GM21723 (cell line): ENCODE measurements around the gene MAP2K2.
"Not testable (repeated sequence)": the region's sequence is repeated elsewhere in the genome, so short reads cannot be mapped to it uniquely, and the experiment has no call there.

Experiments used
- ATAC-seq: cut with Tn5 transposase; IDR thresholded peaks from one replicate; pipeline ENCODE4 v1.9.1; 2021; ENCODE audit warnings: mild to moderate bottlenecking, moderate library complexity; ENCODE audit not compliant: unreplicated experiment

MAP2K2 gene

DNA sequence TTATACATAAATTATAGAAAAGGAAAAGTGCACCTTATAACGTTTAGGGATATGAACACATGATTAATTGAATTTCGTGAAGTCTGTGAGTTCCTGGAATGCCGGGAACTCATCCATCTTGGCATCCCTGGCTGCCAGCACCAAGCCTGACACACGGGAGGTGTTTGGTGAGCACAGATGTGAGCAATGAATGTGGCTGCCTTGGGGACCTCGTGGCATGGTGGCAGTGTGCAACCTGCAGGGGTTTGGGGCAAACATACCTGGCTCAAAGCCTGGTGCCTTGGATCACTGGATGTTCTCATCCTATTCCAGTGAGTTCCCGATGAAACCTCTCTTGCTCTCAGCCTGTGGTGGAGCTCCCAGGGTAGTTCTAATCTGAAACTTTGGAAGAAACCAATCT is 10.4 kb upstream of the MAP2K2 start:
- ATAC-seq = no peak

DNA sequence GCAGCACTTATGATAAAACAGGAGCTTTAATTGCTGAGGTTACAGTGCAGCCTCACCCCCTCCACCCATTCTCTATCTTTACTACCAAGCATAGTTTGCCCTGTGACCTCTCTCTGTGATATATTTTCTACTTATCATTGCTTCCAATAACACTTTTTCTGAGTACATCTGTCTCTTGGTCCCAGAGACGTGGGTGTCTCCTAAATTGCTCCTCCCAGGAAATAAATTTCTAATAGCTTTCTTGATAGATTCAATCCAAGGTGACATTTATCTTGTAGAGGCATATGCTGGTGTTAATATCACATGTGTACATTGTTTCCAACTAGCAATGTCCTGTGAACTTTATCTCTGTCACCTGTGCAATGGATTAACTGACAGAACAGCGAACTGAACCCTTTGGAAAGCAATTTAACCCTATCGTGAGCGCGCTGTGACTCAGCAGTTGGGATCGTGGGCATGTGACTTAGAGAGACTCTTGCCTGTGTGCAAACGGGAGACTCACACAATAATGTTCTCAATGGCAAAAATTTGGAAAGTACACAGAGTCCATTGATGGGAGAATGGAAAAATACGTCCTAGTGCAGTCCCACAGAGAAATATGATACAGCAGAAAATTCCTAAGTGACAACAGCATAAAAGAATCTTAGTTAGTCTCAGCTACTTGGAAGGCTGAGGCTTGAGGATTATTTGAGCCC is 7.0 kb upstream of the MAP2K2 start:
- no peak for ATAC-seq

DNA sequence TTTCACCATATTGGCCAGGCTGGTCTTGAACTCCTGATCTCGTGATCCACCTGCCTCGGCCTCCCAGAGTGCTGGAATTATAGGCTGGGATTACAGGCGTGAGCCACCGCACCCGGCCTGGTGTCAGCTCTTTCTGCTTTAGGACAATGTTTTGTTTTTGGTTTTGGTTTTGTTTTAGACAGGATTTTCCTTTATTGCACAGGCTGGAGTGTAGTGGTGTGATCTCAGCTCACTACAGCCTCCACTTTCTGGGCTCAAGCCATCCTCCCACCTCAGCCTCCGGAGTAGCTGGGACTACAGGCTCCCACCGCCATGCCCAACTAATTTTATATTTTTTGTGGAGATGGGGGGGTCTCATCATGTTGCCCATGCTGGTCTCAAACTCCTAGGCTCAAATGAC is 5.1 kb upstream of the MAP2K2 start:
- ATAC-seq = not testable (repeated sequence)

DNA sequence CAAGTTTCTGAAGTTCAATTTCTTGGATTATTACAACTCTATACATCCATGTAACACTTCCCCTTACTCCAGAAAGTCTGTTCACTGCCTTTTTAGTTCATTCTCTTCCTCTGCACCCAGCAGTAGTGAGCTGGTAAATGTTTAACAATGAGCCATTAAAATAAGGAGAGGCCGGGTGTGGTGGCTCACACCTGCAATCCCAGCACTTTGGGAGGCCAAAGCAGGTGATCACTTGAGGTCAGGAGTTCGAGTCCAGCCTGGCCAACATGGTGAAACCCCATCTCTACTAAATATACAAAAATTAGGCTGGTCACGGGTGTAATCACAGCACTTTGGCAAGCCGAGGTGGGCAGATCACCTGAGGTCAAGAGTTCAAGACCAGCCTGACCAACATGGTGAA is 3.4 kb upstream of the MAP2K2 start:
- not testable (repeated sequence) for ATAC-seq

DNA sequence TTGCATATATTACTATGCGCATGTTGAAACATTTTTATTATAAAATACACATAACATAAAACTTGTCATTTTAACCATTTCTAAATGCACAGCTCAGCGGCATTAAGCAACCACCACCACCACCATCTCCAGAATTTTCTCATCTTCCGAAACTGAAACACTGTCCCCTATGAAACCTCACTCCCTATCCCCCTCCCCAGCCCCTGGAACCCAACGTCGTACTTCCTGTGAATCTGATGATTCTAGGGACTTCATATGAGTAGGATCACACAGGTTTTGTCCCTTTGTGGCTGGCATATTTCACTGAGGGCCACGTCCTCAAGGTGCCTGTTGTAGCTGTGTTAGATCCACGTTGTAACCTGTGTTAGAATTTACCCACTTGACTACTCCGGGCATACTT is 716 bp upstream of the MAP2K2 start:
- no peak for ATAC-seq

DNA sequence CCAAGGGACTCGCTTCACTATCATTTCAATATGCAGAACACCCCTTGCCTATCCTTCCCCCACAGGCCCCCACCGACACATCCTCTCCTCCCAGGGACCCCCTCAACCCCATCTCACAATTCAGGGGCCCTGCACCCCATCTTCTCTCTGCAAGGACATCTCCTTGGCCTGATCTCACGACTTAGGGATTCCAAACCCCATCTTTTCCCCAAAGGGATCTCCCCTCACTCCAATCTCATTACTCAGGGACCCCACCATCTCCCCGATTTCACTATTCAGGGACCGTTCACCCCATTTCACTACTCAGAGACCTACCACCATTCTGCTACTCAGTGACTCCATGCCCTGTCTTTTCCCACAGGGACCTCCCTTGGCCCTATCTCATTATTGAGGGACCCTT is 1.4 kb downstream of the MAP2K2 start:
- no peak for ATAC-seq

DNA sequence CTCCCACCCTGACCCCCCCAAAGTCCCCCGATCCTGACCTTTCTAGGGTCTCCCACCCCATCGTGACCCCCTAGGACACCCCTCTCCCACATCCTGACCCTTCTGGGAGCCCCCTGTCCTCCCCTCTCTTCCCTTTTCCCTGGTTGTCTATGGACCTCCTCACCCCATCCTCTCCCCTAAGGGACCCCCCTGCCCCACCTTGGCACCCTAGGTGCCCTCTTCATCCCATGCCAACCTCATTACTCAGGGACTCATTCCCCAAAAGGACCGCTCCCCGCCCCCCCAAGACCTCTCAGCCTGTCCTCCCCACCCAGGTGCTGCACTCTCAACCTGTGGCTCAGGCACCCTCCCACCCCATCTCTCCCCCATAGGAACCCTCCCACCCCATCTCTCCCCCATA is 2.1 kb downstream of the MAP2K2 start:
- ATAC-seq = no peak

DNA sequence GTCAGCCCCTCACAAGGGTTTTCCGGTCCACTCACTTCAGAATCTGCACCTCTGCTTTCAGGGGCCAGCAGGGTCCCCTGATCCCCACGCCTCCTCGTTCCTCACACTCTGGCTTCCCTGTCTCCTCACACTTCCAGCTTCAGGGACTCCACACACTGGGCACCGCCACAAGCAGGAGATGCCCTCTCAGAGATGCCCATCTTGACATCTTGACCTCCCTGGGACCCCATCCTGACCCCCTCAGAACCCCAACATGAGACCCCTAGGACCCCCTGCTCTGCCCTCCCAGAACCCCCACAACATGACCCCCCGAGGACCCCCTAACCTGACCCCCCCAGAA is 2.7 kb downstream of the MAP2K2 start:
- ATAC-seq = no peak

DNA sequence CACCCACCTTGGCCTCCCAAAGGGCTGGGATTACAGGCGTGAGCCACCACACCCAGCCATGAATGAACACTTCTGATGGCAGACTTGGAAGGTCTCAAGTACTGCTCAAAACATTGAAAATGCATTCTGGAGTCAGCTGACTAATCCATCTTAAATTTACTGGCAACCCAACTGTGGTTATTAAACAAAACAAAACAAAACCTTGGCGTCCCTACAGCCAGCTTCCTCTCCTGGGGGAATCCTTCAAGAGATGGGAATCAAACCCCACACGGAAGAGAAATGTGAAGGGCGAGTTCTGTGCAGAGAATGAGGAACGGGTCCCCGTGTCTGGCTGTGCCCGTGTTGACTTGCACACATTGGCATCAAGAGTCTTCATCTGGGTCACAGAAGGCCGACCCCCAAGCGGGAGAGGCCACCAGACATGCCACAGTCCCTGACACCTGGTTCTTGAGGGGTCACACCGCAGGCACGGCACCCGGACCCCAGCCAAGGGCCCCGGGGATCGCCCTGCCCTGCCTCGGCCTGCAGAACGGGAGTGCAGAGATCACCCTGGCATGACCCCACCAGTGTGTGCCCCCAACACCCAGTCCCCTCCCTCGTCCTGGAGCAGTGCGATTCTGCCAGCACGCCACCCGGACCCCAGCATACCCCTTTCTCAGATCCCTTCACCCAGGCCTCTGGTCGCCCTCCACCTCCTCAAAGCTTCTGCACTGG is 3.2 kb downstream of the MAP2K2 start:
- ATAC-seq = no peak

DNA sequence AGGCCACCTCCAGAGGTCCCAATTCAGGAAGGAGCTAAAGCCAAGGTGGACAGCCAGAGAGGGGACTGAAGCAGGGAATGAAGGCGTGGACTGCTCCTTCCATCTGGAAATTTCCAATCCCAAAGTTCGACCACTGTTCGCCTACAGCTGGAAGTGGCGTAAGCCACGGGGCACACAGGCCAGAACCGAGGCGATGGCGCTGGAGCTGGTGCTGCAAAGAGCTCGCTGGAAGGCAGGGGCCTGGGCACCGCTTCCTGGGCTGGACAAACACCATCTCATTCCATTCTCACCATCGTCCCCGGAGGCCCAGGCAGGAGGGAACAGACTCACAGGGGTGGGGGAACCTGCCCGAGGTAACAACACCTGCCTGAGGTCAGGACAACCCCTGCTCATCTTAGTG is 4.2 kb downstream of the MAP2K2 start:
- ATAC-seq = no peak

DNA sequence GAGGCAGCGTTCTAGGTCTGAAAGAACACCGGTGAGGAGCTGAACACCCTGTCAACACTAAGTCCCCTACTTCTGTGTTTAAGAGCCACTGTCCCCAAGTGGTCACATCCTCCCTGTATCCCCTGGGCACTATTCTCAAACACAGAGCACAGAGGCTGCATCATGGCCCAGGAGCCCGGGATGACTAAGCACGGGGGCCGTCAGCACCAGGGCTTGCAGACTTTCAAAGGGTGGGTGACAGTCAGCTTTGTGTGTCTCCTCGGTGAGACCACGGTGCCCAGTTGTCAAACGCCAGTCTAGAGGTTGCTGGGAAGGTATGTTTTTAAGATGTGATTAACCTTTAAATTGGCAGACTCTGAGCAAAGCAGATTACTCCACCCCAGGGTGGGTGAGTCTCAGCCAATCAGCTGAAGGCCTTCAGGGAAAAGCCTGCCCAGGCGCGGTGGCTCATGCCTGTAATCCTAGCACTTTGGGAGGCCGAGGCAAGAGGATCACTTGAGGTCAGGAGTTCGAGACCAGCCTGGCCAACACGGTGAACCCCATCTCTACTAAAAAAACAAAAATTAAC is 8.0 kb downstream of the MAP2K2 start:
- ATAC-seq = peak; percentile 4

DNA sequence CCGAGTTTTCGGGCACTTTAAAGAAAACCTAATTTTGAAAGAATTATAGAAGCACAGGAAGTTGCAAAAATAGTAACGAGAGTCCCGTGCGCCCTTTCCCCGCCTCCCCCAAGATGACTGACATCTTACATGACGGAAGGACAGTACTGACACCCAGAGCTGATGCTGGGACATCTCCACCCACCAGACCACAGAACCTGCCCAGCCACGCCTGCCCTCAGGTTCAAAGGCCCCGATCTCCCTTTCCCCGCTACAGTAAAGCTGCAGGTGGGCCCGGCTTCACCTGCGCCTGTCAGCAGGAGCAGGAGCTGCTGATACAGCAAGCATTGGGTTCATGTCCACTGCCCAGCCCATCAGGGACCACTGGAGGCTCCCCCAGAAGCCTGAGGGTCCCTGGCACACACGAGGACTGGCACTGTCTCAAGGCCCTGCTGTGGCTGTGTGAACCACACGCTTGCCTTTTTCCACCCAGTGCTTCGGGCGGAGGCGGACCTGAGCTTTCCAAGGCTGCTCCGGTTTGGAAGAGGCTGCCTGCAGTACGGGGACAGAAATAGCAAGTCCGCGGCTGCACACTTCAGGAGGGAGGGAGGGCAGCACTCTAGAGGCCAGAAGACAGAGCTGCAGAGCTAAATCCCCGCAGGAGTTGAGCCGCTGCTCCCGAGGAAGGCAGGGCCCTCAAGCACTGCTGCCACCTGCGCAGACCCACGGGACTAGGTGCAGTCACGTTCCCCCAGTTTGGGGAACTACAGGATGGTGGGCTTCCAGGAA is 8.7 kb downstream of the MAP2K2 start:
- ATAC-seq = peak; percentile 83

DNA sequence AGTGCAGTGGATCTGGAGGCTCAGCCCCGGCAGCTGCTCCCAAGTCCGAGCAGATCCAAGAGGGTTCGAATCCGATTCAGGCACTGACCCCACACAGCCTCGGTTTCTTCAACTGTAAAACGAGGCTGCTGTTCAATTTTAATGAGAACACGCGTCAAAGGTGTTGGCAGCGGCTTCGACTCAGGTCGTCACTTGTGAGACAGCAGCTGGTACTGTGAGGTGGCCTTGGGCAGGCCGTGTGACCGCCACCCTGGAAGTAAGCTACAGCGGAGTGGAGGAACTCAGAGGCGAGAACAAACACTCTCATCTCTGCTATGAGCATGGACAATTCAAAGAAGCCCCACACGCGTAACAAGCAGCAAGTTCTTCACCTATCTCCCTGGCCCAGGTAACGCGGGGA is 9.7 kb downstream of the MAP2K2 start:
- ATAC-seq = no peak

DNA sequence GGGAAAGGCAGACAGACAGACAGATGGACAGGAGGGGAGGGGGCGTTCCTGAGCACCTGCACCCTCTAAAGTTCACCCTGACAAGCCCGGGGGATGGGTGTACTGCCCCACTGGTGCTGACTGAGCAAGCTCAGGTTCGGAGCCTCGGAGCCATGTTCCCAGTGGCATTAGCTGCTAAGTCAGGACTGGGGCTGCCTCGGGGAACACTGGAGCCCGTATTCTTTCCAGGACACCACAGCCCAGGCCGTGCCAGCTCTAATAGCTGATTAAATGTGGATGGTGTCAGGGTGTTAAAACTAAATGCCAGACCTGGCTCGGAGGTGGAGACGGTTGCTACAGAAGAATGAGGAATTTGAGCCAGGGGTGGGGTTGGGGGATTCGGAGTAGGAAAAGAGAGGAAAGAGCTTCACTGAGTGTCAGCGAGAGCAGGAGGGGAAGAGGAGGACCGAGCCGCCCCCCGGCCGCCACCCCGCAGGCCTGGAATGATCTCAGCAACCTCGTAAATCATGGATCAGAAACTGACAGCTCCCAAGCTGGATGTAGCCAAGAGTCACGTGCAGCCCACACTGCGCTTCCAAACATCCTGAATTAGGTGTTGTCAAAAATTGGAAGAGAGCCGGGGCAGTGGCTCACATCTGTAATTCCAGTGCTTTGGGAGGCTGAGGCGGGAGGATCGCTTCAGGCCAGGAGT is 10.4 kb downstream of the MAP2K2 start:
- no peak for ATAC-seq

DNA sequence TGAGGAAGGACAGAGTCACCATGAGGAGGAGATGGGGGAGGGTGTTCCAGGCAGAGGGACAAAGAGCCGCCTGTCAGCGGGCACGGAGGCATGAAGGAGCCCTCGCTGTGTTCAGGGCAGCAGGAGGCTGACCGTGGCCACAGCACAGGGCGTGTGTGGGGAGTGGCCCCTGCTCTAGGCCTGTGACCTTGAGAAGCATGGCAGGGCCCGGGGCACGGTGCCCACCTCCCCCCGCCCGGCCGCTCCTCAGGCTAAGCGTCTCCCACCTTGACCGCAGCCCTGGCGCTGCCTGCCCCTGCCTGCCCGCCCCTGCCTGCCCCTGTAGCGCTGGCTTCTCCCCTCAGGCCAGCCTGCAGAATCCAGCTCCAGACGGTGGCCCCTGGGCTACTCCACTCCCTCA is 11.6 kb downstream of the MAP2K2 start:
- ATAC-seq = no peak

DNA sequence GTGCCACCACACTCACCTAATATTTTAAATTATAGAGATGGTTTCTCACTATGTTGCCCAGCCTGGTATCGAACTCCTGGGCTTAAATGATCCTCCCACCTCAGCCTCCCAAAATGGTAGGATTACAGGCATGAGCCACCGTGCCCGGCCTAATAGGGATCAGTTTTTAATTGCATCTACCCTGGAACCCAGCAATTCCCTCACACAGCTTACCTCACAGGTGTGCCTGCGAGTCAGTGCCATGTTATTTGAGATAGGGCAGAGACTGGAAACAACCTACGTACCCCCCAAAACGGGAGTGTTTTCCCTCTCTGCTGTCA is 14.3 kb downstream of the MAP2K2 start:
- ATAC-seq = no peak

DNA sequence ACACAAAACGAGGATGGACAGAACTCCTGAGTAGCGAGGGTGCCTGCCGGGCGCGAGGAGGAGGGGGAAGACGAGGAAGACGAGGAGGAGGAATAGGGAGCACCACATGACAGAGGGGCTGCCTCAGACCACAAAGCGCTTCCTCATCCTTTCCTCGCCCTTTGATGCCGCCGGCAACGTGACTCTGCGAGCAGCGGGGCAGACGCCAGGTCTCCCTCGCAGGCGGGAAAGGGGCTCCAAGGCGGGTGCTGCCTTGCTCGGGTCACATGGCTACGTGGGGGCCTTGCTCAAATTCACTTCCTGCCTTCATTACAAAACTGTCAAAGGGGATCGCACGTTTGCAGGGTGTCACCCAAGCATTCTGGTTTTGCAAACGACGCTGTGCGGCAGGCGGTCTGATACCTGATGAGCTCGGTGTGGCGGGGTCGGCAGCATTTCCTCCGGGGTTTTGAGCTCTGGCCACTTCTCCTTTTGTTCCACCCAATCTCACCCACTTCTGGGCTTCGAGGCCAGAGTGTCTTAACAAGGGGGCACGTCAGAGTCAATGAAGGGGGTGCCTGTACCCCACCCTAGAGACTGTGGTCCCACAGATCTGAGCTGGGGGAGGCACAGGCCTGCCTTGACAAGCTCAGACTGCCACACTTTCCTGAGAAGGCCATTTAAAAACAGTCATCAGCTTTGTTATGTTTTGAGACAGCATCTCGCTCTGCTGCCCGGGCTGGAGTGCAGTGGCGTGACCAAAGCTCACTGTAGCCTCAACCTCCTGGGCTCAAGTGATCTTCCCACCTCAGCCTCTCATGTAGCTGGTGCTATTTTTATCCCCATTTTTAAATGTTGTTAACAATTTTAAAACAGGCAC is 14.9 kb downstream of the MAP2K2 start:
- ATAC-seq = peak; percentile 64

DNA sequence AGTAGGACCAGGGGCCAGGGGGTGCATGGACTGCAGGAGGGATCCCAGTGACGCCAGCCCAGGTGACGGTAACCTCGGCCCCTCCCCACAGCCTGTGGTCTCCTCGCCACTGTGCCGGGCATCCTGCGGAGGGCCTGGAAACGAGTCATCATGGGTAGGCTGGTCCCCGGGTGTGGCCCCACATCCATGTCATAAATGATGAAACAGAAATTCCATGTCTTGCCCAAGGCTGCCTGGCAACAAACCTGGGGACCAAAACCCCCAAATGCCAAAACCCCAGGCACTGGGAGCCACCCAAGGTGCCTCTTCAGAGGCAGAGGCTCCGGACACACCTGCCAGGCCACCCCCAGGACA is 20.9 kb downstream of the MAP2K2 start:
- ATAC-seq = no peak

DNA sequence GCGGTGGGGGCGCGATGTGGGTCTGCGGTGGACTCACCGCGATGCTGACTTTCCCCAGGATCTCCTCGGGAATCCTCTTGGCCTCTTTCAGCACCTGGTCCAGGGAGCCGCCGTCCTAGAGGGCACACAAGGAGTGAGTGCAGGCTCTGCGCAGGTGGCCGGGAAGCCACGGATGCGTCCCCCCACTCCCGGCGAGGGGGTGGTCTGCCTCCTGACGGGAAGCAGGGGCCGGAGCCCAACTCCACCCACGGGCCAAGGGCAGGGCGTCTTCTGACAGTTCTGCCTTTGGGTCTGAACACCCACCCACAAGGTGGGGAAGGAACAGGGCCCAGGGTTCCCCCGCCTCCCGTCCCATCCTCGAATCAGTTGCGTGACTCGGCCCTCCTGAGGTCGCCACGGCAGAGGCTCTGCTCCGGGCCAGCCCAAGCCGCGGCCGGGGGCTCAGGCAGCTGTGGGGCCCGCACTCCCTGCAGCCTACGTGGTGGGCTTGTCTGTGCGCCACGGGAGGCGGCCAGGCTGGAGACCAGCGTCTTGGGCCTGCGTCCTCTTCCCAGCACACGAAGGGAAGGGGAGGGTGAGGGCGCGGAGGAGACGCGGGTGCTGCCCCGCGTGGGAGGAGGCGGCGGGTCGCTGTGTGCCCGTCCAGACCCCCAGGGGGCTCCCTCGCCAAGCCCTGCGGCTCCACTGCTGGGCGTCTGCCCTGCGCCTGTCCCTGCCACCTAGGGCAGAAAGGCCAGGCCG is 21.4 kb downstream of the MAP2K2 start:
- ATAC-seq = no peak

DNA sequence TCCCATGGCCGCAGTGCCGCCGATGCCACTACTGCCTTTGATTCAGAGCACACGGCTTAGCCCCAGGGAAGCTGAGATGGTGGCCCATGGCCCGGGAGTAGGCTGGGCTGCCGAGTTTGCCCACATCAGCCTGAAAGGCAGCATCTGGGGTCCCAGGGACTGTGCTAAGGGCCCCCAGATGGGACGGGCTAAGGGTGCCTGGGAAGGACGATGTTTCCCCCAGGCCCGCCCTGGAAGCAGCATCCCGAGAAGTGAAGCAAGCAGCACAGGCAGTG is 22.5 kb downstream of the MAP2K2 start:
- ATAC-seq = no peak
